HepG2 (cell line): ENCODE data around the gene WWTR1. TPM values are rescaled to one million over a fixed set of nuclear protein-coding genes. Genes with fewer than 3 reads are reported as not detected.
A peak's percentile ranks its signal among the peaks of the same experiment; 100 is the strongest.

Source experiments
- MAF1 ChIP-seq: sonication (generic); formaldehyde crosslinking; IDR thresholded peaks from 2 replicates; pipeline ENCODE4 v1.5.0; 2020; ENCODE audit warnings: missing genetic modification reagents, borderline replicate concordance
- MED13 ChIP-seq: sonication (generic); formaldehyde crosslinking; IDR thresholded peaks from 2 replicates; pipeline ENCODE4 v1.5.0; 2020; ENCODE audit warnings: missing genetic modification reagents
- MEIS2 ChIP-seq: sonication (generic); formaldehyde crosslinking; IDR thresholded peaks from 2 replicates; pipeline ENCODE4 v1.9.0; 2021; ENCODE audit warnings: mild to moderate bottlenecking, missing genetic modification reagents
- MTA3 ChIP-seq: sonication (generic); formaldehyde crosslinking; IDR thresholded peaks from 2 replicates; pipeline ENCODE4 v1.4.0; 2020; ENCODE audit warnings: missing genetic modification reagents
- SETDB1 ChIP-seq: sonication (generic); formaldehyde crosslinking; IDR thresholded peaks from 2 replicates; pipeline ENCODE4 v1.5.1; 2020; ENCODE audit warnings: missing genetic modification reagents, mild to moderate bottlenecking, borderline replicate concordance
- SMYD3 ChIP-seq: sonication (generic); formaldehyde crosslinking; IDR thresholded peaks from 2 replicates; pipeline ENCODE4 v1.8.1; 2023; ENCODE audit warnings: mild to moderate bottlenecking, missing genetic modification reagents
- SRF ChIP-seq: IDR thresholded peaks from 2 replicates; pipeline ENCODE4 v1.6.1; 2011; ENCODE audit warnings: mild to moderate bottlenecking, low read depth, low read length, moderate library complexity
- YY1 ChIP-seq: IDR thresholded peaks from 2 replicates; pipeline ENCODE4 v1.6.1; 2011; ENCODE audit warnings: low read length, low read depth, moderate library complexity, mild to moderate bottlenecking; ENCODE audit not compliant: insufficient read depth, insufficient replicate concordance
- ZNF124 ChIP-seq: sonication (generic); formaldehyde crosslinking; IDR thresholded peaks from 2 replicates; pipeline ENCODE4 v1.4.0; 2020; ENCODE audit warnings: missing genetic modification reagents
- ZNF747 ChIP-seq: sonication (generic); formaldehyde crosslinking; IDR thresholded peaks from 2 replicates; pipeline ENCODE4 v1.8.1; 2023; ENCODE audit warnings: missing genetic modification reagents, mild to moderate bottlenecking, borderline replicate concordance
- ZZZ3 ChIP-seq: sonication (generic); formaldehyde crosslinking; IDR thresholded peaks from 2 replicates; pipeline ENCODE4 v1.4.0; 2020; ENCODE audit warnings: missing genetic modification reagents, mild to moderate bottlenecking, borderline replicate concordance
- polyA plus RNA-seq, 8 experiments: library from polyadenylated mRNA; depleted of rRNA in 3 of 8; stranded (reverse) in 7 of 8; unstranded in 1 of 8; fragments of >200 nt; fragmentation: Illumina TruSeq in 4 of 8; extraction: Trizol in 4 of 8; gene quantifications; 2 replicates each; pipeline versions ENCODE4 v1.2.1 to v1.2.3, GENCODE V29; 2011 to 2016; ENCODE audit warnings: low read depth in 4 of 8, missing spikeins in 1 of 8, mixed read lengths in 1 of 8; ENCODE audit not compliant: insufficient read depth in 1 of 8
- total RNA-seq, 5 experiments: library from RNA; depleted of rRNA; stranded (reverse); fragments of >200 nt; fragmentation: Illumina TruSeq; extraction: Trizol; gene quantifications; 2 replicates each; pipeline ENCODE4 v1.2.3, GENCODE V29; 2016; ENCODE audit warnings: low read depth in 1 of 5
- TF ChIP-seq, protein P1 (sequence below), 2 experiments: sonication (generic) in 1 of 2; formaldehyde crosslinking in 1 of 2; IDR thresholded peaks; 2 replicates each; pipeline versions ENCODE4 v1.4.0 to v1.6.1; 2018 to 2020; ENCODE audit warnings: missing genetic modification reagents in 2 of 2, borderline replicate concordance in 1 of 2, low read depth in 1 of 2, mild to moderate bottlenecking in 1 of 2, missing biosample characterization in 1 of 2
- TF ChIP-seq, protein P2 (sequence below): sonication (generic); formaldehyde crosslinking; IDR thresholded peaks from 2 replicates; pipeline ENCODE4 v1.4.0; 2020; ENCODE audit warnings: missing genetic modification reagents
- TF ChIP-seq, protein P3 (sequence below): sonication (generic); formaldehyde crosslinking; IDR thresholded peaks from 2 replicates; pipeline ENCODE4 v1.8.0; 2022; ENCODE audit warnings: mild to moderate bottlenecking, missing genetic modification reagents, moderate library complexity
- TF ChIP-seq, protein P4 (sequence below): IDR thresholded peaks from 2 replicates; pipeline ENCODE4 v1.6.1; 2018; ENCODE audit warnings: missing genetic modification reagents
- TF ChIP-seq, protein P5 (sequence below): IDR thresholded peaks from 2 replicates; pipeline ENCODE4 v1.6.1; 2016; ENCODE audit warnings: missing compliant biosample characterization, missing genetic modification reagents, borderline replicate concordance
- TF ChIP-seq, protein P6 (sequence below): sonication (generic); formaldehyde crosslinking; IDR thresholded peaks from 2 replicates; pipeline ENCODE4 v1.5.1; 2020; ENCODE audit warnings: mild to moderate bottlenecking, missing genetic modification reagents, moderate library complexity

The WWTR1 gene
- total and polyA plus RNA-seq, 2 of the 13 experiments (the other 11 are each of a cell fraction or from before 2014, with no cell fraction given) = 19.7 to 139 TPM

DNA sequence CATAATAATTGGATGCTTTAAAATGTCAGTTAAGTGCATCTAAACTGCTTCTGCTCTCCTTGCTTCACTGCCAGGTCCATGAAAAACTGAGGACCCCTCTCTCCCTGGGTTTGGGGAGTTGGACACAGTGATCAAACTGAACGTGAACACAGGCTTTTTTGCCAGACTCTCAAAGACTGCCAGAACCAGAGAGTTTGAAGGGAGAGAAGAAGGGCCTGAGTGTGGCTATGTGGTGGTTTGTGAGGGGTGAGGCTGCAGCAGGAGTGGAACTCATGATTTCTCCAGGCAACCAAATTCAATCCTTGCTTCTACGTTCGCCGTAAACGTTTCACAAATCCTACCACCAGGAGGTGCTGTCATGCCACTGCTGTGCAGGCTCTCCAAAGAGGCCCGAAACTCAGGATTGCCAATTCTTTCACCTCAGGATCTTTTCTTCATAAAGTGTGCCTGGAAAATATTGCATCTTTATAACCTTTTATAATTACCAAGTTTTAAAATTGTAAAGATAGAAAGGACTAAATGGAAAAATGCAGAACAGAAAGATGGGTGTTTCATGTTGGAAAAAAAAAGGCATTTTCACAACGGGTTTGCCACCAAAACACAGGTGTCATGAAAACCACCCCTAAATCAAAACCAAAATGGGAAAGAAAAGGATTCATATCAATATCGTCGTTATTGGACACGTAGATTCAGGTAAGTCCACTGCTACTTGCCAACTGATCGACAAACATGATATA is 163.6 kb downstream of the WWTR1 start (continued):
- TF ChIP-seq, protein P1, sequence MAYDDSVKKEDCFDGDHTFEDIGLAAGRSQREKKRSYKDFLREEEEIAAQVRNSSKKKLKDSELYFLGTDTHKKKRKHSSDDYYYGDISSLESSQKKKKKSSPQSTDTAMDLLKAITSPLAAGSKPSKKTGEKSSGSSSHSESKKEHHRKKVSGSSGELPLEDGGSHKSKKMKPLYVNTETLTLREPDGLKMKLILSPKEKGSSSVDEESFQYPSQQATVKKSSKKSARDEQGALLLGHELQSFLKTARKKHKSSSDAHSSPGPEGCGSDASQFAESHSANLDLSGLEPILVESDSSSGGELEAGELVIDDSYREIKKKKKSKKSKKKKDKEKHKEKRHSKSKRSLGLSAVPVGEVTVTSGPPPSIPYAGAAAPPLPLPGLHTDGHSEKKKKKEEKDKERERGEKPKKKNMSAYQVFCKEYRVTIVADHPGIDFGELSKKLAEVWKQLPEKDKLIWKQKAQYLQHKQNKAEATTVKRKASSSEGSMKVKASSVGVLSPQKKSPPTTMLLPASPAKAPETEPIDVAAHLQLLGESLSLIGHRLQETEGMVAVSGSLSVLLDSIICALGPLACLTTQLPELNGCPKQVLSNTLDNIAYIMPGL (CRISPR knock-in tag; IDR thresholded peaks at IDR 0.05; ENCODE audit: borderline replicate concordance in 1 of 2, low read depth in 1 of 2) = peak in 1 of 2 experiments; percentile 63; a peak in 2 of 4 replicates
- TF ChIP-seq, protein P2, sequence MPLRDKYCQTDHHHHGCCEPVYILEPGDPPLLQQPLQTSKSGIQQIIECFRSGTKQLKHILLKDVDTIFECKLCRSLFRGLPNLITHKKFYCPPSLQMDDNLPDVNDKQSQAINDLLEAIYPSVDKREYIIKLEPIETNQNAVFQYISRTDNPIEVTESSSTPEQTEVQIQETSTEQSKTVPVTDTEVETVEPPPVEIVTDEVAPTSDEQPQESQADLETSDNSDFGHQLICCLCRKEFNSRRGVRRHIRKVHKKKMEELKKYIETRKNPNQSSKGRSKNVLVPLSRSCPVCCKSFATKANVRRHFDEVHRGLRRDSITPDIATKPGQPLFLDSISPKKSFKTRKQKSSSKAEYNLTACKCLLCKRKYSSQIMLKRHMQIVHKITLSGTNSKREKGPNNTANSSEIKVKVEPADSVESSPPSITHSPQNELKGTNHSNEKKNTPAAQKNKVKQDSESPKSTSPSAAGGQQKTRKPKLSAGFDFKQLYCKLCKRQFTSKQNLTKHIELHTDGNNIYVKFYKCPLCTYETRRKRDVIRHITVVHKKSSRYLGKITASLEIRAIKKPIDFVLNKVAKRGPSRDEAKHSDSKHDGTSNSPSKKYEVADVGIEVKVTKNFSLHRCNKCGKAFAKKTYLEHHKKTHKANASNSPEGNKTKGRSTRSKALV (CRISPR knock-in tag) = 0 out of 2 replicates have a peak, but pooled peaks have one; percentile 0
- TF ChIP-seq SRF (no peak), MTA3 (CRISPR knock-in tag) (no peak), MEIS2 (CRISPR knock-in tag) (no peak), YY1 (no peak), SETDB1 (CRISPR knock-in tag) (no peak), MAF1 (CRISPR knock-in tag) (no peak), MED13 (CRISPR knock-in tag) (no peak), ZNF124 (CRISPR knock-in tag) (no peak), SMYD3 (no peak), ZZZ3 (no peak), ZNF747 (CRISPR knock-in tag) (no peak)
- TF ChIP-seq, protein P3, sequence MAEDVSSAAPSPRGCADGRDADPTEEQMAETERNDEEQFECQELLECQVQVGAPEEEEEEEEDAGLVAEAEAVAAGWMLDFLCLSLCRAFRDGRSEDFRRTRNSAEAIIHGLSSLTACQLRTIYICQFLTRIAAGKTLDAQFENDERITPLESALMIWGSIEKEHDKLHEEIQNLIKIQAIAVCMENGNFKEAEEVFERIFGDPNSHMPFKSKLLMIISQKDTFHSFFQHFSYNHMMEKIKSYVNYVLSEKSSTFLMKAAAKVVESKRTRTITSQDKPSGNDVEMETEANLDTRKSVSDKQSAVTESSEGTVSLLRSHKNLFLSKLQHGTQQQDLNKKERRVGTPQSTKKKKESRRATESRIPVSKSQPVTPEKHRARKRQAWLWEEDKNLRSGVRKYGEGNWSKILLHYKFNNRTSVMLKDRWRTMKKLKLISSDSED (CRISPR knock-in tag) = no peak
- TF ChIP-seq, protein P4, sequence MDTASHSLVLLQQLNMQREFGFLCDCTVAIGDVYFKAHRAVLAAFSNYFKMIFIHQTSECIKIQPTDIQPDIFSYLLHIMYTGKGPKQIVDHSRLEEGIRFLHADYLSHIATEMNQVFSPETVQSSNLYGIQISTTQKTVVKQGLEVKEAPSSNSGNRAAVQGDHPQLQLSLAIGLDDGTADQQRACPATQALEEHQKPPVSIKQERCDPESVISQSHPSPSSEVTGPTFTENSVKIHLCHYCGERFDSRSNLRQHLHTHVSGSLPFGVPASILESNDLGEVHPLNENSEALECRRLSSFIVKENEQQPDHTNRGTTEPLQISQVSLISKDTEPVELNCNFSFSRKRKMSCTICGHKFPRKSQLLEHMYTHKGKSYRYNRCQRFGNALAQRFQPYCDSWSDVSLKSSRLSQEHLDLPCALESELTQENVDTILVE (CRISPR knock-in tag) = no peak
- TF ChIP-seq, protein P5, sequence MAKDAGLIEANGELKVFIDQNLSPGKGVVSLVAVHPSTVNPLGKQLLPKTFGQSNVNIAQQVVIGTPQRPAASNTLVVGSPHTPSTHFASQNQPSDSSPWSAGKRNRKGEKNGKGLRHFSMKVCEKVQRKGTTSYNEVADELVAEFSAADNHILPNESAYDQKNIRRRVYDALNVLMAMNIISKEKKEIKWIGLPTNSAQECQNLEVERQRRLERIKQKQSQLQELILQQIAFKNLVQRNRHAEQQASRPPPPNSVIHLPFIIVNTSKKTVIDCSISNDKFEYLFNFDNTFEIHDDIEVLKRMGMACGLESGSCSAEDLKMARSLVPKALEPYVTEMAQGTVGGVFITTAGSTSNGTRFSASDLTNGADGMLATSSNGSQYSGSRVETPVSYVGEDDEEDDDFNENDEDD = no peak
- TF ChIP-seq, protein P6, sequence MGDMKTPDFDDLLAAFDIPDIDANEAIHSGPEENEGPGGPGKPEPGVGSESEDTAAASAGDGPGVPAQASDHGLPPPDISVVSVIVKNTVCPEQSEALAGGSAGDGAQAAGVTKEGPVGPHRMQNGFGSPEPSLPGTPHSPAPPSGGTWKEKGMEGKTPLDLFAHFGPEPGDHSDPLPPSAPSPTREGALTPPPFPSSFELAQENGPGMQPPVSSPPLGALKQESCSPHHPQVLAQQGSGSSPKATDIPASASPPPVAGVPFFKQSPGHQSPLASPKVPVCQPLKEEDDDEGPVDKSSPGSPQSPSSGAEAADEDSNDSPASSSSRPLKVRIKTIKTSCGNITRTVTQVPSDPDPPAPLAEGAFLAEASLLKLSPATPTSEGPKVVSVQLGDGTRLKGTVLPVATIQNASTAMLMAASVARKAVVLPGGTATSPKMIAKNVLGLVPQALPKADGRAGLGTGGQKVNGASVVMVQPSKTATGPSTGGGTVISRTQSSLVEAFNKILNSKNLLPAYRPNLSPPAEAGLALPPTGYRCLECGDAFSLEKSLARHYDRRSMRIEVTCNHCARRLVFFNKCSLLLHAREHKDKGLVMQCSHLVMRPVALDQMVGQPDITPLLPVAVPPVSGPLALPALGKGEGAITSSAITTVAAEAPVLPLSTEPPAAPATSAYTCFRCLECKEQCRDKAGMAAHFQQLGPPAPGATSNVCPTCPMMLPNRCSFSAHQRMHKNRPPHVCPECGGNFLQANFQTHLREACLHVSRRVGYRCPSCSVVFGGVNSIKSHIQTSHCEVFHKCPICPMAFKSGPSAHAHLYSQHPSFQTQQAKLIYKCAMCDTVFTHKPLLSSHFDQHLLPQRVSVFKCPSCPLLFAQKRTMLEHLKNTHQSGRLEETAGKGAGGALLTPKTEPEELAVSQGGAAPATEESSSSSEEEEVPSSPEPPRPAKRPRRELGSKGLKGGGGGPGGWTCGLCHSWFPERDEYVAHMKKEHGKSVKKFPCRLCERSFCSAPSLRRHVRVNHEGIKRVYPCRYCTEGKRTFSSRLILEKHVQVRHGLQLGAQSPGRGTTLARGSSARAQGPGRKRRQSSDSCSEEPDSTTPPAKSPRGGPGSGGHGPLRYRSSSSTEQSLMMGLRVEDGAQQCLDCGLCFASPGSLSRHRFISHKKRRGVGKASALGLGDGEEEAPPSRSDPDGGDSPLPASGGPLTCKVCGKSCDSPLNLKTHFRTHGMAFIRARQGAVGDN (CRISPR knock-in tag) = no peak
